ENCODE results near the gene FAM200C. TPM values are rescaled to one million over a fixed set of nuclear protein-coding genes. Genes with fewer than 3 reads are reported as not detected.

Gene FAM200C
- total RNA-seq, 2 donors from 2014 or later: 2.4 to 2.7 TPM

- no peak overlapping the region for H3K27ac Mint-ChIP-seq
- TF ChIP-seq CTCF (conservative IDR thresholded peaks at IDR 0.05): no peak
- no peak for DNase-seq
- no peak overlapping the region for H3K4me3 Mint-ChIP-seq
- H3K9ac ChIP-seq (ENCODE audit: extremely low read depth, low read length, poor library complexity, severe bottlenecking): no peak overlapping the region
- no peaks in the 10 kb centered on the region for H3K9me3 ChIP-seq (ENCODE audit: control insufficient read depth, low read length)
- H3K27ac ChIP-seq (ENCODE audit: low read depth, low read length): no peak overlapping the region
- H3K36me3 Mint-ChIP-seq (ENCODE audit: low read depth): no peaks in the 10 kb centered on the region
- no peaks in the 10 kb centered on the region for H3K4me1 ChIP-seq (ENCODE audit: control insufficient read depth, insufficient read depth, low read length)
- peaks cover 2% of the 10 kb centered on the region for H3K4me1 Mint-ChIP-seq
- peaks cover 17% of the 10 kb centered on the region for H3K27me3 Mint-ChIP-seq (ENCODE audit: insufficient read depth)
- H3K27me3 ChIP-seq (ENCODE audit: control insufficient read depth, insufficient read depth, low read length, poor library complexity, severe bottlenecking): peaks cover 16% of the 10 kb centered on the region
- no peaks in the 10 kb centered on the region for H3K36me3 ChIP-seq (ENCODE audit: control insufficient read depth, insufficient read depth, low read length)
- WGBS, 2 experiments (ENCODE audit: insufficient coverage in 1 of 2, insufficient read length in 1 of 2): 67 to 84% methylated on average over 4 of the region's 4 CpGs
- H3K9me3 Mint-ChIP-seq: no peaks in the 10 kb centered on the region
- H3K4me3 ChIP-seq (ENCODE audit: low read length): no peak overlapping the region
Observed at GRCh38 chr5:160379511-160379910, 20.3 kb downstream of the FAM200C start.

- H3K27me3 ChIP-seq (ENCODE audit: control insufficient read depth, insufficient read depth, low read length, poor library complexity, severe bottlenecking): peaks cover 20% of the 10 kb centered on the region
- no peak overlapping the region for H3K27ac Mint-ChIP-seq
- H3K9me3 Mint-ChIP-seq: no peaks in the 10 kb centered on the region
- WGBS, 2 experiments (ENCODE audit: insufficient coverage in 1 of 2, insufficient read length in 1 of 2): 90% methylated on average over 1 of the region's 2 CpGs; no CpG with 5 or more reads in 1 of the 2 experiments
- TF ChIP-seq CTCF (conservative IDR thresholded peaks at IDR 0.05): no peak
- no peak overlapping the region for H3K9ac ChIP-seq (ENCODE audit: extremely low read depth, low read length, poor library complexity, severe bottlenecking)
- no peak overlapping the region for H3K27ac ChIP-seq (ENCODE audit: low read depth, low read length)
- H3K4me3 Mint-ChIP-seq: no peak overlapping the region
- DNase-seq: no peak
- peaks cover 26% of the 10 kb centered on the region for H3K27me3 Mint-ChIP-seq (ENCODE audit: insufficient read depth)
- H3K36me3 ChIP-seq (ENCODE audit: control insufficient read depth, insufficient read depth, low read length): no peaks in the 10 kb centered on the region
- H3K4me1 Mint-ChIP-seq: peaks cover 2% of the 10 kb centered on the region
- H3K4me1 ChIP-seq (ENCODE audit: control insufficient read depth, insufficient read depth, low read length): no peaks in the 10 kb centered on the region
- H3K4me3 ChIP-seq (ENCODE audit: low read length): no peak overlapping the region
- no peaks in the 10 kb centered on the region for H3K9me3 ChIP-seq (ENCODE audit: control insufficient read depth, low read length)
- H3K36me3 Mint-ChIP-seq (ENCODE audit: low read depth): no peaks in the 10 kb centered on the region
Observed at GRCh38 chr5:160378330-160378729, 21.5 kb downstream of the FAM200C start.

DNA sequence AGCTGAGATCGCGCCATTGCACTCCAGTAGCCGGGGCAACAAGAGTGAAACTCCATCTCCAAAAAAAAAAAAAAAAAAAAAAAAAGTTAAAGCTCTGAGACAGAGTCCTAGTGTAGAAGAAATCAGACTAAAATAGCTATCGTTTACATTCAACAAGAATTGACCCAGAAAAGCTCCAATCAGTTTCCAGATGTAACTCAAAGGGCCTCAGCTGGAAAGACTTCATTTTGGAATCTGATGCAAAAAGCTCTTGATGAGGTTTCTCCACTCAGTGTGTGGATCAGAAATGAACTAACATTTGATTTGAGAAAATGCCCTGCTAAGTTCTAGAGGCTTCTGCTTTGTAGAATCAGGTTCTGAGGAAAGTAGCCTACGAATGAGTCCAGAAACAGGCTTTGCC lies 22.2 kb downstream of the FAM200C start:
- Histone ChIP-seq H3K9me3 (ENCODE audit: control insufficient read depth, low read length) (no peaks in the 10 kb centered on the region), H3K9ac (ENCODE audit: extremely low read depth, low read length, poor library complexity, severe bottlenecking) (no peak overlapping the region), H3K4me3 (ENCODE audit: low read length) (no peak overlapping the region), H3K4me1 (ENCODE audit: control insufficient read depth, insufficient read depth, low read length) (no peaks in the 10 kb centered on the region), H3K27me3 (ENCODE audit: control insufficient read depth, insufficient read depth, low read length, poor library complexity, severe bottlenecking) (peaks cover 26% of the 10 kb centered on the region), H3K36me3 (ENCODE audit: control insufficient read depth, insufficient read depth, low read length) (no peaks in the 10 kb centered on the region), H3K27ac (ENCODE audit: low read depth, low read length) (no peak overlapping the region)
- Mint-ChIP-seq H3K9me3 (no peaks in the 10 kb centered on the region), H3K36me3 (ENCODE audit: low read depth) (no peaks in the 10 kb centered on the region), H3K4me3 (no peak overlapping the region), H3K27me3 (ENCODE audit: insufficient read depth) (peaks cover 31% of the 10 kb centered on the region), H3K4me1 (peaks cover 2% of the 10 kb centered on the region), H3K27ac (no peak overlapping the region)
- TF ChIP-seq CTCF (conservative IDR thresholded peaks at IDR 0.05): no peak
- no peak for DNase-seq
- WGBS, 2 experiments (ENCODE audit: insufficient coverage in 1 of 2, insufficient read length in 1 of 2): 89 to 97% methylated on average over 2 to 3 of the region's 5 CpGs

All from endodermal cell (in vitro differentiated cells).